CD4-positive, alpha-beta T cell treated with Interferon alpha-2 for 1 hour (primary cell): ENCODE measurements around the gene REXO1.

Source experiments
- DNase-seq, 2 donors: peaks; one replicate each; pipeline ENCODE4 v3.0.0-alpha.2; 2020 to 2022

Gene REXO1

GRCh38 chr19:1847684-1848398 lies 442 bp downstream of the REXO1 start:
- DNase-seq = peak in 1 of 2 donors; percentile 24

GRCh38 chr19:1847348-1847683 lies 967 bp downstream of the REXO1 start:
- DNase-seq = no peak

- DNase-seq = no peak
Measured at GRCh38 chr19:1846517-1847204, 1.6 kb downstream of the REXO1 start.

GRCh38 chr19:1845642-1846041 lies 2.6 kb downstream of the REXO1 start:
- no peak for DNase-seq

GRCh38 chr19:1845125-1845515 lies 3.2 kb downstream of the REXO1 start:
- DNase-seq = no peak

- DNase-seq = no peak
Measured at GRCh38 chr19:1844513-1845124, 3.7 kb downstream of the REXO1 start.

- DNase-seq = no peak
Measured at GRCh38 chr19:1843646-1844394, 4.5 kb downstream of the REXO1 start.

- no peak for DNase-seq
Measured at GRCh38 chr19:1843116-1843515, 5.2 kb downstream of the REXO1 start.

GRCh38 chr19:1841209-1841924 lies 6.9 kb downstream of the REXO1 start:
- DNase-seq = no peak

- no peak for DNase-seq
Measured at GRCh38 chr19:1840541-1841115, 7.7 kb downstream of the REXO1 start.

GRCh38 chr19:1839658-1840540 lies 8.4 kb downstream of the REXO1 start:
- no peak for DNase-seq

GRCh38 chr19:1837625-1838105 lies 10.6 kb downstream of the REXO1 start:
- DNase-seq = peak; percentile 37 to 61

- DNase-seq = no peak
Measured at GRCh38 chr19:1837222-1837565, 11.1 kb downstream of the REXO1 start.

- DNase-seq = no peak
Measured at GRCh38 chr19:1836458-1837221, 11.6 kb downstream of the REXO1 start.

- DNase-seq = no peak
Measured at GRCh38 chr19:1833540-1833939, 14.7 kb downstream of the REXO1 start.

GRCh38 chr19:1832046-1832663 lies 16.1 kb downstream of the REXO1 start:
- no peak for DNase-seq

- no peak for DNase-seq
Measured at GRCh38 chr19:1830978-1831377, 17.3 kb downstream of the REXO1 start.

GRCh38 chr19:1830568-1830967 lies 17.7 kb downstream of the REXO1 start:
- no peak for DNase-seq

GRCh38 chr19:1829958-1830357 lies 18.3 kb downstream of the REXO1 start:
- DNase-seq = no peak
